Endothelial cell of umbilical vein (primary cell): Measurements from ENCODE around the gene PARS2. TPM values are rescaled to one million over a fixed set of nuclear protein-coding genes. Genes with fewer than 3 reads are reported as not detected.

Experiments
- BruUV-seq: library from RNA; stranded (reverse); fragments of 400-500 nt; replicated peaks from 2 replicates; lab custom pipeline; 2021; lab: Mats Ljungman, UMichigan
- CTCF ChIA-PET: fragments of 300-600, 350-600 bp; sonication (Branson Sonifier 250); formaldehyde crosslinking; loops from one replicate; lab custom pipeline; 2021; ENCODE audit warnings: antibody characterized with exemption, inconsistent platforms; lab: Charles Lee
- POLR2A ChIA-PET: fragments of 300-600, 350-600 bp; sonication (Branson Sonifier 250); formaldehyde crosslinking; loops from one replicate; lab custom pipeline; 2021; ENCODE audit warnings: antibody characterized with exemption, inconsistent platforms; lab: Charles Lee
- DNase-seq: peaks from one replicate; pipeline ENCODE4 v3.0.0-alpha.2; 2011; ENCODE audit warnings: low read depth, low spot score
- FAIRE-seq: peaks from 2 replicates; lab custom pipeline; 2011; peaks lifted over from hg19 to GRCh38; lab: Jason Lieb, UNC
- H2AFZ ChIP-seq: 2 replicates; pipeline ENCODE4 v1.6.0; 2012; ENCODE audit warnings: low read depth, low read length, control low read depth, inconsistent platforms
- H3K27ac ChIP-seq: 2 replicates; pipeline ENCODE4 v1.5.1; 2011; ENCODE audit warnings: low read depth, mild to moderate bottlenecking, control low read depth, low read length, moderate library complexity; ENCODE audit not compliant: insufficient read depth
- H3K27me3 ChIP-seq, 2 experiments: 2 replicates each; pipeline versions ENCODE4 v1.6.0 to v1.6.1; 2011; ENCODE audit warnings: low read length in 2 of 2, mixed read lengths in 1 of 2; ENCODE audit not compliant: control insufficient read depth in 2 of 2, insufficient read depth in 2 of 2
- H3K36me3 ChIP-seq, 2 experiments: 2 replicates in 1 of 2; 3 replicates in 1 of 2; pipeline ENCODE4 v1.5.1; 2011; ENCODE audit warnings: low read length in 2 of 2, mild to moderate bottlenecking in 1 of 2, moderate library complexity in 1 of 2; ENCODE audit not compliant: control insufficient read depth in 2 of 2, insufficient read depth in 2 of 2; ENCODE audit errors: extremely low read depth in 1 of 2
- H3K4me1 ChIP-seq: 3 replicates; pipeline ENCODE4 v1.5.1; 2011; ENCODE audit warnings: mild to moderate bottlenecking, low read length; ENCODE audit not compliant: control insufficient read depth, insufficient read depth; ENCODE audit errors: extremely low read depth
- H3K4me2 ChIP-seq: 2 replicates; pipeline ENCODE4 v1.6.1; 2011; ENCODE audit warnings: low read length, control low read depth, mixed read lengths; ENCODE audit not compliant: insufficient read depth
- H3K4me3 ChIP-seq, 3 experiments: fragments of 200-600 bp in 1 of 3; sonication (generic), shearing (Covaris generic) in 1 of 3; replicated peaks in 1 of 3; 2 replicates each; pipeline ENCODE4 v1.5.1; 2011 to 2016; ENCODE audit warnings: control low read depth in 3 of 3, low read length in 3 of 3, mild to moderate bottlenecking in 2 of 3, inconsistent platforms in 1 of 3, low read depth in 1 of 3, moderate library complexity in 1 of 3; ENCODE audit not compliant: insufficient read depth in 1 of 3
- H3K79me2 ChIP-seq: 2 replicates; pipeline ENCODE4 v1.6.0; 2012; ENCODE audit warnings: low read length, inconsistent platforms; ENCODE audit not compliant: control insufficient read depth, insufficient read depth
- H3K9ac ChIP-seq: replicated peaks from 2 replicates; pipeline ENCODE3; 2011; ENCODE audit warnings: low read length, control low read depth; ENCODE audit not compliant: insufficient read depth; ENCODE audit errors: extremely low read depth
- H3K9me1 ChIP-seq: replicated peaks from 3 replicates; pipeline ENCODE4 v1.6.0; 2011; ENCODE audit warnings: mild to moderate bottlenecking, low read length; ENCODE audit not compliant: control insufficient read depth, insufficient read depth; ENCODE audit errors: extremely low read depth
- H3K9me3 ChIP-seq: replicated peaks from 2 replicates; pipeline ENCODE4 v1.5.1; 2012; ENCODE audit warnings: low read length, inconsistent platforms; ENCODE audit not compliant: control insufficient read depth, insufficient read depth
- H4K20me1 ChIP-seq: replicated peaks from 2 replicates; pipeline ENCODE3; 2011; ENCODE audit warnings: mild to moderate bottlenecking, low read length; ENCODE audit not compliant: control insufficient read depth, insufficient read depth; ENCODE audit errors: extremely low read depth
- CTCF ChIP-seq, 2 donors: IDR thresholded peaks; 1 replicate in 1 of 2; 2 replicates in 1 of 2; pipeline ENCODE4 v1.5.1; 2011; ENCODE audit warnings: low read length in 2 of 2, mild to moderate bottlenecking in 2 of 2, moderate library complexity in 2 of 2, control low read depth in 1 of 2, inconsistent platforms in 1 of 2, low read depth in 1 of 2; ENCODE audit not compliant: insufficient read depth in 1 of 2; ENCODE audit errors: extremely low read depth in 1 of 2
- EZH2 ChIP-seq: IDR thresholded peaks from 2 replicates; pipeline ENCODE4 v1.6.1; 2012; ENCODE audit warnings: borderline replicate concordance, low read depth, mild to moderate bottlenecking, moderate library complexity, low read length, inconsistent platforms; ENCODE audit not compliant: severe bottlenecking
- FOS ChIP-seq: IDR thresholded peaks from 2 replicates; pipeline ENCODE4 v1.6.1; 2011; ENCODE audit warnings: mild to moderate bottlenecking, low read length, moderate library complexity, borderline replicate concordance; ENCODE audit not compliant: insufficient read depth
- GATA2 ChIP-seq: IDR thresholded peaks from 2 replicates; pipeline ENCODE4 v1.7.0; 2011; ENCODE audit warnings: low read depth, mild to moderate bottlenecking, moderate library complexity, mixed read lengths, low read length; ENCODE audit not compliant: insufficient read length, insufficient read depth
- JUN ChIP-seq: IDR thresholded peaks from 2 replicates; pipeline ENCODE4 v1.6.1; 2011; ENCODE audit warnings: borderline replicate concordance, low read depth; ENCODE audit not compliant: insufficient read length, insufficient read depth
- MAX ChIP-seq: IDR thresholded peaks from 2 replicates; pipeline ENCODE4 v1.6.1; 2011; ENCODE audit not compliant: insufficient read depth, insufficient read length
- MYC ChIP-seq: IDR thresholded peaks from one replicate; pipeline ENCODE4 v1.6.1; 2011; ENCODE audit warnings: mild to moderate bottlenecking, low read depth, low read length
- POLR2A ChIP-seq: IDR thresholded peaks from 2 replicates; pipeline ENCODE4 v1.6.1; 2012; ENCODE audit warnings: low read depth, mild to moderate bottlenecking, control low read depth, low read length
- POLR2AphosphoS5 ChIP-seq: IDR thresholded peaks from 2 replicates; pipeline ENCODE4 v1.6.1; 2012; ENCODE audit warnings: low read depth, mild to moderate bottlenecking, control low read depth, low read length, moderate library complexity; ENCODE audit not compliant: insufficient read depth
- dilution Hi-C: fragments of 300-500 bp; cut with MboI; formaldehyde crosslinking; loops from one replicate; pipeline ENCODE4 v1.15.0; 2019; ENCODE audit warnings: low sequenced_read_pairs; ENCODE audit not compliant: extremely low pct_ligation_motif_present
- intact Hi-C: fragments of 100-400 bp; cut with micrococcal nuclease; formaldehyde crosslinking; loops from one replicate; pipeline ENCODE4 v1.10.0; 2022
- polyA plus RNA-seq, 4 experiments: library from polyadenylated mRNA; depleted of rRNA in 3 of 4; stranded (reverse) in 3 of 4; unstranded in 1 of 4; fragments of >200 nt; gene quantifications; 2 replicates each; pipeline versions ENCODE4 v1.2.1 to v1.2.3, GENCODE V29; 2011 to 2012; ENCODE audit warnings: missing spikeins in 1 of 4
- total RNA-seq: library from RNA; stranded (reverse); gene quantifications from 2 replicates; pipeline ENCODE4 v1.2.3, GENCODE V29; 2021

Gene PARS2
- total and polyA plus RNA-seq, 2 donors (not counting 3 experiments of a cell fraction or from before 2014, with no cell fraction given) = 2.0 to 3.8 TPM

GRCh38 chr1:54774820-54775498, 10.6 kb upstream of the PARS2 start:
- no peak overlapping the region for H3K4me2 ChIP-seq
- H3K27me3 ChIP-seq = peaks cover 0 to 20% of the 10 kb centered on the region in 2 experiments
- H2AFZ ChIP-seq = peak overlapping the region; percentile 10
- no peaks in the 10 kb centered on the region for H3K79me2 ChIP-seq
- H3K9me3 ChIP-seq = no peaks in the 10 kb centered on the region
- ChIA-PET CTCF (interaction anchor here (1.0 to 1.4 kb wide), 2 partner anchors 16 to 18 kb away, joined by 4 read pairs; no protein-coding TSS in a partner anchor), POLR2A (no interaction called here)
- TF ChIP-seq MAX (no peak), MYC (no peak), CTCF (IDR thresholded peaks at IDR 0.05; ENCODE audit: extremely low read depth in 1 of 2, insufficient read depth in 1 of 2, low read depth in 1 of 2, low read length in 2 of 2) (no peak), POLR2A (no peak), POLR2AphosphoS5 (no peak), GATA2 (no peak), JUN (no peak), FOS (no peak), EZH2 (no peak)
- no TSS peak for BruUV-seq
- DNase-seq (peak; percentile 44), FAIRE-seq (no peak)
- H3K27ac ChIP-seq = no peak overlapping the region
- H4K20me1 ChIP-seq = no peaks in the 10 kb centered on the region
- intact Hi-C loops = no loop called here
- no peaks in the 10 kb centered on the region for H3K36me3 ChIP-seq
- no peak overlapping the region for H3K4me3 ChIP-seq
- no peaks in the 10 kb centered on the region for H3K4me1 ChIP-seq
- H3K9ac ChIP-seq = no peak overlapping the region
- no peaks in the 10 kb centered on the region for H3K9me1 ChIP-seq
- dilution Hi-C loops = no loop called here
